CD14-positive monocyte (primary cell): ENCODE results near the gene DTNB. TPM values are rescaled to one million over a fixed set of nuclear protein-coding genes. Genes with fewer than 3 reads are reported as not detected.

Experiments used
- DNase-seq, 3 donors: peaks; one replicate each; pipeline ENCODE4 v3.0.0-alpha.2; 2011 to 2022
- H2AFZ ChIP-seq: 2 replicates; pipeline ENCODE4 v1.6.0; 2012; ENCODE audit warnings: mild to moderate bottlenecking, low read depth, low read length, inconsistent platforms; ENCODE audit not compliant: insufficient read depth, poor library complexity, severe bottlenecking
- H3K27ac ChIP-seq, 2 donors: 1 replicate in 1 of 2; 2 replicates in 1 of 2; pipeline ENCODE4 v1.5.1; 2012 to 2013; ENCODE audit warnings: low read length in 2 of 2, control low read depth in 1 of 2, inconsistent platforms in 1 of 2, low read depth in 1 of 2, mild to moderate bottlenecking in 1 of 2
- H3K27me3 ChIP-seq, 2 donors: one replicate each; pipeline versions ENCODE4 v1.6.0 to v1.6.1; 2011 to 2013; ENCODE audit warnings: low read length in 2 of 2; ENCODE audit not compliant: control insufficient read depth in 2 of 2, insufficient read depth in 2 of 2
- H3K36me3 ChIP-seq, 2 donors: replicated peaks in 1 of 2; 1 replicate in 1 of 2; 2 replicates in 1 of 2; pipeline versions ENCODE4 v1.5.1 to v1.6.1; 2012 to 2013; ENCODE audit warnings: low read length in 2 of 2, control low read depth in 1 of 2, inconsistent platforms in 1 of 2, mild to moderate bottlenecking in 1 of 2; ENCODE audit not compliant: insufficient read depth in 2 of 2, control insufficient read depth in 1 of 2
- H3K4me1 ChIP-seq, 2 donors: 1 replicate in 1 of 2; 2 replicates in 1 of 2; pipeline versions ENCODE4 v1.5.1 to v1.6.1; 2012 to 2013; ENCODE audit warnings: low read length in 2 of 2, control low read depth in 1 of 2, inconsistent platforms in 1 of 2, mild to moderate bottlenecking in 1 of 2, moderate library complexity in 1 of 2; ENCODE audit not compliant: insufficient read depth in 2 of 2, control insufficient read depth in 1 of 2
- H3K4me2 ChIP-seq: replicated peaks from 2 replicates; pipeline ENCODE3; 2012; ENCODE audit warnings: low read length, moderate library complexity, mild to moderate bottlenecking; ENCODE audit not compliant: poor library complexity, severe bottlenecking; ENCODE audit errors: extremely low read depth
- H3K4me3 ChIP-seq, 3 experiments: fragments of 200-600 bp in 1 of 3; sonication (generic) in 1 of 3; replicated peaks in 1 of 3; 1 replicate in 2 of 3; 2 replicates in 1 of 3; pipeline ENCODE4 v1.5.1; 2011 to 2013; ENCODE audit warnings: low read length in 3 of 3, mild to moderate bottlenecking in 3 of 3, control low read depth in 2 of 3, low read depth in 2 of 3, inconsistent platforms in 1 of 3, moderate library complexity in 1 of 3
- H3K79me2 ChIP-seq: 2 replicates; pipeline ENCODE4 v1.6.0; 2012; ENCODE audit warnings: mild to moderate bottlenecking, control low read depth, inconsistent platforms, low read length, moderate library complexity; ENCODE audit not compliant: insufficient read depth
- H3K9ac ChIP-seq: 2 replicates; pipeline ENCODE4 v1.6.0; 2017; ENCODE audit warnings: low read length, mild to moderate bottlenecking; ENCODE audit not compliant: insufficient read depth, poor library complexity, severe bottlenecking
- H3K9me3 ChIP-seq, 2 donors: replicated peaks in 1 of 2; 1 replicate in 1 of 2; 2 replicates in 1 of 2; pipeline versions ENCODE4 v1.5.1 to v1.6.1; 2012 to 2013; ENCODE audit warnings: low read length in 2 of 2, control low read depth in 1 of 2; ENCODE audit not compliant: control insufficient read depth in 1 of 2, insufficient read depth in 1 of 2
- H4K20me1 ChIP-seq: 2 replicates; pipeline ENCODE4 v1.6.0; 2012; ENCODE audit warnings: mild to moderate bottlenecking, low read length, control low read depth, moderate library complexity; ENCODE audit not compliant: insufficient read depth
- H3K27ac Mint-ChIP-seq, 7 donors: one replicate each; pipeline ENCODE4 v1.8.0; 2020; ENCODE audit warnings: mild to moderate bottlenecking in 7 of 7, mixed read lengths in 7 of 7, moderate library complexity in 6 of 7, inconsistent platforms in 2 of 7
- H3K27me3 Mint-ChIP-seq, 3 donors: one replicate each; pipeline ENCODE4 v1.8.0; 2021 to 2022; ENCODE audit warnings: low read depth in 3 of 3, mild to moderate bottlenecking in 3 of 3, mixed read lengths in 3 of 3, moderate library complexity in 3 of 3, inconsistent platforms in 1 of 3
- H3K36me3 Mint-ChIP-seq, 2 donors: one replicate each; pipeline ENCODE4 v1.8.0; 2020; ENCODE audit warnings: mixed read lengths in 2 of 2, inconsistent platforms in 1 of 2, mild to moderate bottlenecking in 1 of 2
- H3K4me1 Mint-ChIP-seq: one replicate; pipeline ENCODE4 v1.8.0; 2020; ENCODE audit warnings: mild to moderate bottlenecking, mixed read lengths
- H3K4me3 Mint-ChIP-seq, 2 donors: one replicate each; pipeline ENCODE4 v1.8.0; 2020; ENCODE audit warnings: mild to moderate bottlenecking in 2 of 2, mixed read lengths in 2 of 2, moderate library complexity in 1 of 2
- H3K9me3 Mint-ChIP-seq, 7 donors: one replicate each; pipeline ENCODE4 v1.8.0; 2020 to 2022; ENCODE audit warnings: mixed read lengths in 7 of 7, mild to moderate bottlenecking in 6 of 7, moderate library complexity in 6 of 7, inconsistent platforms in 2 of 7
- CTCF ChIP-seq: fragments of 200-600 bp; IDR thresholded peaks from one replicate; pipeline ENCODE4 v1.8.0; 2022; ENCODE audit warnings: antibody characterized with exemption, mild to moderate bottlenecking
- WGBS: methylation state at CpG from one replicate; pipeline ENCODE4 v1.1.5; 2013; ENCODE audit warnings: missing lambda C conversion rate; ENCODE audit not compliant: insufficient coverage; 5-methylcytosine and 5-hydroxymethylcytosine counted together
- intact Hi-C, 2 donors: fragments of 100-400 bp; cut with micrococcal nuclease; formaldehyde crosslinking; loops; one replicate each; pipeline versions ENCODE4 v1.15.0 to v1.15.1; 2023
- polyA plus RNA-seq, 3 donors: library from polyadenylated mRNA; depleted of rRNA in 1 of 3; unstranded in 2 of 3; stranded (reverse) in 1 of 3; fragments of 300-500 nt in 2 of 3; fragments of >200 nt in 1 of 3; fragmentation: Illumina TruSeq in 2 of 3; gene quantifications; 1 replicate in 2 of 3; 2 replicates in 1 of 3; pipeline ENCODE4 v1.2.3, GENCODE V29; 2012 to 2021

Gene DTNB
- polyA plus RNA-seq, 3 donors, result 3.0 to 4.2 (median 3.3) TPM

GRCh38 chr2:25444608-25445270, 228.6 kb downstream of the DTNB start:
- H3K4me1 ChIP-seq, result peaks cover 0 to 4% of the 10 kb centered on the region in 2 donors
- no peaks in the 10 kb centered on the region for H3K27me3 ChIP-seq
- no peak for DNase-seq
- peaks cover 2 to 8% of the 10 kb centered on the region in 2 donors for H3K36me3 Mint-ChIP-seq
- WGBS, result 100% methylated on average over 1 of the region's 8 CpGs
- H3K79me2 ChIP-seq, result no peaks in the 10 kb centered on the region
- no peak overlapping the region for H2AFZ ChIP-seq
- H3K36me3 ChIP-seq, result no peaks in the 10 kb centered on the region
- H3K4me1 Mint-ChIP-seq, result peaks cover 7% of the 10 kb centered on the region
- H3K4me2 ChIP-seq, result no peak overlapping the region
- no peak overlapping the region for H3K27ac ChIP-seq
- intact Hi-C loops, result no loop called here
- H4K20me1 ChIP-seq, result no peaks in the 10 kb centered on the region
- H3K4me3 Mint-ChIP-seq, result no peak overlapping the region
- H3K27ac Mint-ChIP-seq, result no peak overlapping the region
- no peak overlapping the region for H3K4me3 ChIP-seq
- TF ChIP-seq CTCF, result no peak
- no peaks in the 10 kb centered on the region for H3K9me3 Mint-ChIP-seq
- H3K9ac ChIP-seq, result no peak overlapping the region
- peaks cover 0 to 2% (median 0%) of the 10 kb centered on the region in 3 donors for H3K27me3 Mint-ChIP-seq
- no peaks in the 10 kb centered on the region for H3K9me3 ChIP-seq

GRCh38 chr2:25443766-25444165, 229.6 kb downstream of the DTNB start:
- TF ChIP-seq CTCF, result no peak
- Histone ChIP-seq H3K27ac (no peak overlapping the region), H3K4me3 (no peak overlapping the region), H3K27me3 (no peaks in the 10 kb centered on the region), H3K79me2 (no peaks in the 10 kb centered on the region), H3K9ac (no peak overlapping the region), H2AFZ (no peak overlapping the region), H3K4me2 (no peak overlapping the region), H3K9me3 (no peaks in the 10 kb centered on the region), H3K36me3 (no peaks in the 10 kb centered on the region), H4K20me1 (no peaks in the 10 kb centered on the region), H3K4me1 (peaks cover 0 to 4% of the 10 kb centered on the region in 2 donors)
- H3K27ac Mint-ChIP-seq, result no peak overlapping the region
- H3K36me3 Mint-ChIP-seq, result peaks cover 2 to 8% of the 10 kb centered on the region in 2 donors
- H3K27me3 Mint-ChIP-seq, result peaks cover 0 to 2% (median 0%) of the 10 kb centered on the region in 3 donors
- H3K9me3 Mint-ChIP-seq, result no peaks in the 10 kb centered on the region
- no peak overlapping the region for H3K4me3 Mint-ChIP-seq
- WGBS, result no CpG with 5 or more reads among the region's 3 CpGs
- H3K4me1 Mint-ChIP-seq, result peaks cover 7% of the 10 kb centered on the region
- intact Hi-C loops, result no loop called here
- DNase-seq, result no peak
